Pancreas (tissue), 10 donors: ENCODE measurements around the gene STIM2. TPM values are rescaled to one million over a fixed set of nuclear protein-coding genes. Genes with fewer than 3 reads are reported as not detected.

Source experiments
- ATAC-seq, 4 donors: fragments of 200-7000 bp; cut with Tn5 transposase; one replicate each; pipeline versions ENCODE4 v1.8.0 to v1.9.1; 2020; ENCODE audit warnings: mild to moderate bottlenecking in 4 of 4, moderate library complexity in 4 of 4
- DNase-seq, 6 donors: peaks; one replicate each; pipeline ENCODE4 v3.0.0-alpha.2; 2020
- FAIRE-seq: peaks from 2 replicates; lab custom pipeline; 2012; peaks lifted over from hg19 to GRCh38; lab: Jason Lieb, UNC
- H3K27ac ChIP-seq, 4 donors: fragments of 200-600 bp; sonication (generic); 1 replicate in 3 of 4; 2 replicates in 1 of 4; pipeline versions ENCODE4 v1.5.0 to v1.8.0; 2020
- H3K27me3 ChIP-seq, 4 donors: fragments of 200-600 bp; one replicate each; pipeline ENCODE4 v1.8.0; 2021
- H3K36me3 ChIP-seq, 3 donors: fragments of 200-600 bp; sonication (generic) in 1 of 3; one replicate each; pipeline versions ENCODE4 v1.5.0 to v1.8.0; 2020 to 2021
- H3K4me1 ChIP-seq, 3 donors: fragments of 200-600 bp; one replicate each; pipeline ENCODE4 v1.8.0; 2021
- H3K4me3 ChIP-seq, 4 donors: fragments of 200-600 bp; sonication (generic) in 2 of 4; one replicate each; pipeline versions ENCODE4 v1.5.0 to v1.8.0; 2020 to 2021
- H3K9me3 ChIP-seq, 4 donors: fragments of 200-600 bp; one replicate each; pipeline ENCODE4 v1.8.0; 2021
- WGBS, 2 donors: extraction: QIAGEN DNeasy Blood & Tissue Kit; methylation state at CpG; one replicate each; pipeline ENCODE4 v1.1.7; 2013; 5-methylcytosine and 5-hydroxymethylcytosine counted together
- intact Hi-C, 3 donors: fragments of 100-400 bp; cut with DNase I; formaldehyde crosslinking; loops; one replicate each; pipeline versions ENCODE4 v1.11.1 to v1.14.2; 2022
- polyA plus RNA-seq, 2 donors: library from polyadenylated mRNA; stranded (reverse); fragments of 200-250 nt; gene quantifications; one replicate each; pipeline ENCODE4 v1.2.3, GENCODE V29; 2013
- total RNA-seq, 6 donors: library from RNA; stranded (reverse); fragmentation: NEBNext Ultra II Directional in 4 of 6; extraction: Animal tissue kit (Norgen Biotek cat#: 25700) in 4 of 6; gene quantifications; one replicate each; pipeline versions ENCODE4 v1.2.1 to v1.2.4, GENCODE V29; 2021 to 2023
- TF ChIP-seq, protein P1 (sequence below), 4 donors: fragments of 200-600 bp; sonication (generic) in 3 of 4; IDR thresholded peaks; one replicate each; pipeline versions ENCODE4 v1.5.0 to v1.8.0; 2021; ENCODE audit warnings: antibody characterized with exemption in 4 of 4
- donor health status: healthy with polysubstance abuse.
- donor health status: DM: no; HTN: no; CAD: no; lungs with moderate emphysema.
- donor health status: DM: no; HTN: no; CAD: no.
- donor health status: control.
- donor health status: control.
- donor health status: Bipolar disorder and iron deficiency.
- donor health status: DM: yes; HTN: yes; CAD: no.
- donor health status: DM: no; HTN: no; CAD: no.
- donor health status: DM: no; HTN: no; CAD: no.
- donor health status: DM: yes; HTN: yes; CAD: no.

STIM2 gene
- total and polyA plus RNA-seq, 8 donors = 7.6 to 18.7 (median 12.6) TPM

DNA sequence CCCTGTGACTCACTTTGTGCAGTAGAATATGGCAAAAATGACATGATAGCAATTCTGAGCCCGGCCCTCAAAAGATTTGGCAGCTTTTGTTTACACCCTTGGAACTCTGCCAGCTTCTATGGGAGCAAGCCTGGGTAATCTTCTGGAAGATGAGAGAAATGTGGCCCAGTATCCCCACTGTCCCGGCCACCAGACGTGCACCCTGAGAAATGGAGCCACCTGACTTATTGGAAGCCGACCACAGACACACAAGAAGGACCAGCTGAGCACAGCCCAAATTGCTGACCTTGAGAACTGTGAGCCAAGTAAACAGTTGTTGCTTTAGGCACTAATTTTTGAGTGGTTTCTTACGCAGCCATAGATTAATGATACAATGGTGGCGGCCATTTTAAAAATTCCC lies 197.0 kb downstream of the STIM2 start:
- Histone ChIP-seq H3K27ac (no peak overlapping the region), H3K27me3 (no peaks in the 10 kb centered on the region), H3K36me3 (no peaks in the 10 kb centered on the region), H3K4me1 (no peaks in the 10 kb centered on the region), H3K9me3 (no peaks in the 10 kb centered on the region), H3K4me3 (no peak overlapping the region)
- intact Hi-C loops = loop anchor here in 1 of 3 donors (10.0 kb wide), 1 partner anchor 267 kb away; no protein-coding TSS in a partner anchor
- 78 to 81% methylated on average over 6 of the region's 6 CpGs for WGBS, 2 donors
- TF ChIP-seq, protein P1, sequence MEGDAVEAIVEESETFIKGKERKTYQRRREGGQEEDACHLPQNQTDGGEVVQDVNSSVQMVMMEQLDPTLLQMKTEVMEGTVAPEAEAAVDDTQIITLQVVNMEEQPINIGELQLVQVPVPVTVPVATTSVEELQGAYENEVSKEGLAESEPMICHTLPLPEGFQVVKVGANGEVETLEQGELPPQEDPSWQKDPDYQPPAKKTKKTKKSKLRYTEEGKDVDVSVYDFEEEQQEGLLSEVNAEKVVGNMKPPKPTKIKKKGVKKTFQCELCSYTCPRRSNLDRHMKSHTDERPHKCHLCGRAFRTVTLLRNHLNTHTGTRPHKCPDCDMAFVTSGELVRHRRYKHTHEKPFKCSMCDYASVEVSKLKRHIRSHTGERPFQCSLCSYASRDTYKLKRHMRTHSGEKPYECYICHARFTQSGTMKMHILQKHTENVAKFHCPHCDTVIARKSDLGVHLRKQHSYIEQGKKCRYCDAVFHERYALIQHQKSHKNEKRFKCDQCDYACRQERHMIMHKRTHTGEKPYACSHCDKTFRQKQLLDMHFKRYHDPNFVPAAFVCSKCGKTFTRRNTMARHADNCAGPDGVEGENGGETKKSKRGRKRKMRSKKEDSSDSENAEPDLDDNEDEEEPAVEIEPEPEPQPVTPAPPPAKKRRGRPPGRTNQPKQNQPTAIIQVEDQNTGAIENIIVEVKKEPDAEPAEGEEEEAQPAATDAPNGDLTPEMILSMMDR (IDR thresholded peaks at IDR 0.05) = no peak
- FAIRE-seq (no peak), DNase-seq (no peak), ATAC-seq (no peak)

DNA sequence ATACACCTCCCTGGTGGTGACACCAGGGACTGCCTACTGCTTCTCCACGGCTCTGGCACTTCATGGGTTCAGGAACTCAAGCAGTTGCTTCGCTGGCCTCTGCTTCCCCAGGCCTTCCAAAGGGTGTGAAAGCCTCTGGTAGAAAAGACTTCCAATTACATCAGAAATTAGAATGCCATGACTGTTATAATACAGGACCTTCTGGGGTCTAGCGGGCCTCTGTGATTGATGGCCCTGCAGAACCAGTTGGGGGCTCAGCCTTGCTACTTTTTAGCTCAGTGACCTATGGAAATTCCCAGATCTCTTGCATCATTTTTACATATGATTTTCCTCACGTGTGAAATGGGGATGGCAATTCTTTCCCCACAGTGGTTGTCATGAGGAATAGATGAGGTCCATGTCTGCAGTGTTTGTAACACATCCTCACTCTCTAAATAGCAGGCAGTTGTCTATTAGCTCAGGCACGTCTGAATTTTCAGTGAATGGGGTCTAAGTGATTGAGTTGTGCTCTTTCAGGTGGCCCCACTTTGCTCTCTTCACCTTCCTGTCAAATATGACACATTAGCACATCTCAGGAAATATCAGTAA lies 198.3 kb downstream of the STIM2 start:
- TF ChIP-seq, protein P1 (IDR thresholded peaks at IDR 0.05) = no peak
- ATAC-seq = no peak
- intact Hi-C loops = loop anchor here in 1 of 3 donors (10.0 kb wide), 1 partner anchor 266 kb away; no protein-coding TSS in a partner anchor
- H3K36me3 ChIP-seq = no peaks in the 10 kb centered on the region
- H3K9me3 ChIP-seq = no peaks in the 10 kb centered on the region
- no peak overlapping the region for H3K27ac ChIP-seq
- FAIRE-seq = no peak
- no peaks in the 10 kb centered on the region for H3K27me3 ChIP-seq
- H3K4me1 ChIP-seq = no peaks in the 10 kb centered on the region
- no peak for DNase-seq
- no peak overlapping the region for H3K4me3 ChIP-seq
- WGBS, 2 donors = 39 to 68% methylated on average over 5 of the region's 5 CpGs

DNA sequence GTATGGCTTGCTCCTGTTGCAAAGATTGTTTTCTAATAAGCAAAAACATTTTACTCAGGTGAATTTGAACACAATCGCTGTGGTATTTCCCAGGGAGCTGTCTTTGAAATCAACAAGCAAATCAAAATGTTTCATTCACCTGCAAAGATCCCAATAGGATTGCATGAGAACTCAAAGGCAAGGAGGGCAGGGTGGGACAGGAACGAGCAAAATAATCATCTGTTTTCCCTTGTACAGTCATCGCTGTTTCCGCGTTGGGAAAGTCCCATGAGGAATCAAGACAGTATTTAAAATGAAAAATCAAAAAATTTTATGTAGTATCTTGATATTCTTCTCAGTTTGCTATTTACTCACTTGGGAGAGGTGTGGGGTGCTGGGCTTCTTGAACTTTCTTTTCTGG lies 198.8 kb downstream of the STIM2 start:
- H3K4me3 ChIP-seq = no peak overlapping the region
- TF ChIP-seq, protein P1 (IDR thresholded peaks at IDR 0.05) = no peak
- FAIRE-seq (no peak), ATAC-seq (no peak), DNase-seq (no peak)
- H3K4me1 ChIP-seq = no peaks in the 10 kb centered on the region
- no peaks in the 10 kb centered on the region for H3K27me3 ChIP-seq
- no peak overlapping the region for H3K27ac ChIP-seq
- intact Hi-C loops = loop anchor here in 1 of 3 donors (10.0 kb wide), 1 partner anchor 265 kb away; no protein-coding TSS in a partner anchor
- WGBS, 2 donors = 72 to 83% methylated on average over 5 of the region's 5 CpGs
- no peaks in the 10 kb centered on the region for H3K9me3 ChIP-seq
- no peaks in the 10 kb centered on the region for H3K36me3 ChIP-seq

DNA sequence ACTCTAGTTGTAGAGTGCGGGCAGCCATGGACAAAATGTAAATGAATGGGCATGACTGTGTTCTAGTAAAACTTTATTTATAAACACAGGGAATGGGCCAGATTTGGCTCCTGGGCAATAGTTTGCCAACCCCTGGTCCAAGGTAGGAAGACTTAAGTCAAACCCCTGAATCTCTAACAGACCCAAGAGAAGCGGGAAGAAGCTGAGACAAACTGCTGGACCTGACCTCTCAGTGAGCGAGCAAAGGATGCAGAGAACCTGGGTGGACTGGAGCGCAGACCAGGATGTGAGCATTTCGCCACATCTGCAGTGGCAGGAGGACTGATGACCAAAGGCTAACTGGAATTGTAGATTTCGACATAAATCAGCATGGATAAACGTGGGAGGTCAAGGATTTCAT lies 201.6 kb downstream of the STIM2 start:
- FAIRE-seq (no peak), ATAC-seq (no peak), DNase-seq (no peak)
- no peak overlapping the region for H3K27ac ChIP-seq
- no peak overlapping the region for H3K4me3 ChIP-seq
- H3K9me3 ChIP-seq = no peaks in the 10 kb centered on the region
- no peaks in the 10 kb centered on the region for H3K27me3 ChIP-seq
- H3K36me3 ChIP-seq = no peaks in the 10 kb centered on the region
- H3K4me1 ChIP-seq = no peaks in the 10 kb centered on the region
- intact Hi-C loops = no loop called here
- TF ChIP-seq, protein P1 (IDR thresholded peaks at IDR 0.05) = no peak
- whole genome bisulfite sequencing, 2 donors = 83 to 90% methylated on average over 7 of the region's 7 CpGs

DNA sequence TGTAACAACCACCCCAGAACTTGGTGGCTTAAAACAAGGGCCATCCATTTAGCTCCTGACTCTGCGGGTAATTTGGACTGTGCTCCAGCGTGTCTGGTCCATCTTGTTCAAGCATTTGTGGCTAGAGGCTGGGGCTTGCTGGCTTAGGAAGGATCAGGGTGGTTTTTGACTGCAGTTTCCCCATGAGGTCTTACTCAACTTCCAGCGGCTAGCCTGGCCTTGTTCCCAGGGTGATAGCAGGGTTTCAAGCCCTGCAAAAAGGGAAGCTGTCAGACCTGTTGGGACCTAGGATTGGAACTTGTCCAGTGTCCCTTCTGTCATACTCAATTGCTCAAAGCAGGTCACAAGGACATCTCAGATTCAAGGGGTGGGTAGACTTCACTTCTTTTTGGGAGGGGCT lies 205.9 kb downstream of the STIM2 start:
- ATAC-seq (peak in 3 of 4 donors; percentile 48 to 79 (median 78)), DNase-seq (peak in 3 of 6 donors; percentile 18 to 31 (median 21)), FAIRE-seq (no peak)
- Histone ChIP-seq H3K4me3 (no peak overlapping the region), H3K4me1 (no peaks in the 10 kb centered on the region), H3K27me3 (no peaks in the 10 kb centered on the region), H3K27ac (no peak overlapping the region), H3K36me3 (no peaks in the 10 kb centered on the region), H3K9me3 (no peaks in the 10 kb centered on the region)
- intact Hi-C loops = no loop called here
- 57 to 62% methylated on average over 3 of the region's 3 CpGs for WGBS, 2 donors
- TF ChIP-seq, protein P1 (IDR thresholded peaks at IDR 0.05) = no peak
